Endometrium (tissue), 2 donors: ENCODE measurements around the gene IL13RA1.
"Not testable (repeated sequence)": the region's sequence is repeated elsewhere in the genome, so short reads cannot be mapped to it uniquely, and the experiment has no call there.

Source experiments
- FAIRE-seq: peaks from 2 replicates; lab custom pipeline; 2012; peaks lifted over from hg19 to GRCh38; lab: Jason Lieb, UNC
- donor health status: control.
- donor health status: control.

The IL13RA1 gene

DNA sequence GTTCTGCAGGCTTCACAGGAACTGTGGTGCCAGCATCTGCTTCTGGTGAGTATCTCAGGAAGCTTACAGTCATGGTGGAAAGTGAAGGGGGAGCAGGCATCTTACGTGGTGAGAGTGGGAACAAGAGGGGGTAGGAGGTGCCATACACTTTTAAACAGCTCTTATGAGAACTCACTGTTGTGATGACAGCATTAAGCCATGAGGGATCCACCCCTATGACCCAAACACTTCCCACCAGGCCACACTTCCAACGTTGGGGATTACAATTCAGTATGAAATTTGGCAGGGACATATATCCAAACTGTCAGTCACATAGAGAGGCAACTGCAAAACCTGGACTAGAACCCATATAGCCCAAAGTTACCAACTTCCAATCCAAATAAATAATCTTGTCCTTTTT lies 53.1 kb downstream of the IL13RA1 start:
- no peak for FAIRE-seq

DNA sequence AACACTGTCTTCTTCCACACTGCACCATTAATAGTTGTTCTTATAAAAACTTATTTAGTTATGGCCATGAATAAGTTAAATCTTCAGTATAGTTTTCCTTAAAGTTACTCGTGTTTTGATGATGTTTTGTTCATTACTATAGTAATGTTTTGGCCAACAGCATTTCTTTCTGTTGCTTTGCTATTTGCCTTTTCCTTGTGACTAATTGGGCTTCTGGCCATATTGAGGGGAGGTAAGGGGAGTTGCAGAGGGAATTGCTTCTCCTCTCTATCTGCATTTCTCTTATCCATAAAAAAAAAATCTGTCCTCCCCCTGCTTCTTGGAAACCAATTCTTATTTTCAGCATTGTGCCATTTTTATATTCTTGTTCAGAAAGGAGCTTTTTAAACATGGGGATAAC lies 53.5 kb downstream of the IL13RA1 start:
- FAIRE-seq = no peak

DNA sequence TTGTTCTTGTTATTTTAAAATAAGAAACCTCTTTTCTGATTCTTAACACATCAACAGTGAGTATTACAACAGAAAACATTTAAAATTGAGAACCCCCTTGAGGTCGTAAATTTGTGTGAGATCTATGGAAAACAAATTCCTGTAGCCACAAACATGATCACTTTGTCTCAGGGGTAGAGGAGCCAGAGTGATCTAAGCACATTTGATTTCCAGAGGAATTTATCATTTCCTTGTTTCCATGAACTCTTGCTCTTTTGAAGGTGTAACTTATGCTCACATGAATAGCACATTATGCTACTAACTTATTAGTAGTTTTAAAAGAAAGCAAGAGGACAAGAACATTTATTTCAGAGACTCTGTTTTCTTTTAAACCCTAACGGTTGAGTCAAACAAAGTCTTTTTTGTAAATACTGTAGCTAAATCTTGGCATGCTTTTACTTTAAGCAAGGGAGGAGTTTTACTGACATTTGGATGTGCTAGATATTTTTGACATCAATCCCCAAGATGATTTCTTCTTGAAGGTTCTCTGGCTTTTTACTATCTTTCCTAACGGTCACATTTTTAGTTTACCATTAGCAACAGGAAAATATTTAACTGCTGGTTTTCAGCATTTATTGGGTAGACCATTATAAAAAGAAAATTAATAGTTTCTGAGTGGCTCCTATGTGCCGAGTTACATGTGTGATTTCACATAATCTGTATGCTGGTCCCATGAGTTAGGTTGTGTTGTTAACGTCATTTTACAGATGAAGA lies 68.3 kb downstream of the IL13RA1 start:
- peak; percentile 79 for FAIRE-seq

DNA sequence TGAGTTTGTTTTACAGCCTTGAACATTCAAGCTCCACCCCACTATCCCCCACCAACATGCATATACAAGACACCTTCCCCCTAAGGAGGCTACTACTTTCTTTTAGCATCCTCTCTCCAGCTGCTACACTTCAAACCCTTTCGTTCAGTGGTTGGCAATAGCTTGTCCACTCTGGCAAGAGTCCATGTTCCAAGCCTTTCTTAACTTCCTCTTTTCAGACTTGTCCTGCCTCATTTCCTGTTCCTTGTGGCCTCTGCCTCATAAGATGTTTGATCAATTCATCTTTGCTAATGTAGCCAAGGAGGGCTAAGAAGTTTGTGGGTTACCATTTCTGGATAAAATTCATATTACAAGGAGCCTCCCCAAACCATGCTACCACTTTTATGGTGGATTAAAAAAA lies 75.5 kb downstream of the IL13RA1 start:
- FAIRE-seq = no peak

DNA sequence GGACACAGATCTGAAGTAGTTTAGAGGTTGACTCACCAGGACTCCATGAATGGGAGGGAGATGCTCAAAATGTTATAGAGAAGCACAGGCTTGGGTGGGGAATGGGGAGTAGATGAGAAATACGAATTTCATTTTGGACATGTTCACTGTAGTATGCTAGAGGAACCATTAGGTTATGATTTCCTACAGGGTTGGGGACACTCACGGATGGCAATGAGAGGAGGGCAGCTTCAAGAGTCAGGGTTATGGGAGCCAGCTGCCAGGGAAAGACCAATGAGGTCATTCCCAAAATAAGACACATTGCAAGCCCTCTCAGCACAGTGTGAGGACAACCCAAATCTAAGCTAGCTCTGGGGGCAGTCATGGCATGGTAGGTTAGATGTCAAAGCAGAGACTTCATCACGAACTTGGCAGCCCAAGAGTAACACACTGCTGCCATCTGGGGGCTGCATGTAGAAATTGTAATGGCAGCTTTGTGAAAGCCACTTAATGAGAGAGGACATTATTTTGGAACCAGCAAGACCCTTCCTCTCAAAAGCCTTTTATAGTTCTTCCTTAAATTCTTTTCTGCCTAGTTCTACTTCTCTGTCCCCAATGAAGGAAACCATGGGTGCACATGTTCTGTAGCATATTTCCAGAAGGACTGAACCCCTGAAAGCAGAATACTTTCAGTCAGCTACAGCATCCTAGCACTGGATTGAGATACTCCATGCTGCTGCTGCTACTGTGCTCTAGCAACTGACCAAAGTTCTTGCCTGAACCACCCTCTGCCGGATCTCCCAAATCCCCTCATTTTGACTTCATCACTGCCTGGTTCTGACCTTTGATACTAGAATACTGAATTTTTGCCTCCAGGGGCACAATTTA lies 80.0 kb downstream of the IL13RA1 start:
- no peak for FAIRE-seq

DNA sequence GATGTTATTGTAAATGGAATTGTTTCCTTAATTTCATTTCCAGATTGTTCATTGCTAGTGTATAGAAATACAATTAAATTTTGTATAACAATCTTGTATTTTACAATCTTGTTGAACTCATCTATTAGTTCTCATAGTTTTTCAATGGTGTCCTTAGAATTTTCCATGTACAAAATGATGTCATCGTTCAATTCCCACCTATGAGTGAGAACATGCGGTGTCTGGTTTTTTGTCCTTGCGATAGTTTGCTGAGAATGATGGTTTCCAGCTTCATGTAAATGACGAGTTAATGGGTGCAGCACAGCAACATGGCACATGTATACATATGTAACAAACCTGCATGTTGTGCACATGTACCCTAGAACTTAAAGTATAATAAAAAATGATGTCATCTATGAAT lies 89.9 kb downstream of the IL13RA1 start:
- FAIRE-seq = not testable (repeated sequence)

DNA sequence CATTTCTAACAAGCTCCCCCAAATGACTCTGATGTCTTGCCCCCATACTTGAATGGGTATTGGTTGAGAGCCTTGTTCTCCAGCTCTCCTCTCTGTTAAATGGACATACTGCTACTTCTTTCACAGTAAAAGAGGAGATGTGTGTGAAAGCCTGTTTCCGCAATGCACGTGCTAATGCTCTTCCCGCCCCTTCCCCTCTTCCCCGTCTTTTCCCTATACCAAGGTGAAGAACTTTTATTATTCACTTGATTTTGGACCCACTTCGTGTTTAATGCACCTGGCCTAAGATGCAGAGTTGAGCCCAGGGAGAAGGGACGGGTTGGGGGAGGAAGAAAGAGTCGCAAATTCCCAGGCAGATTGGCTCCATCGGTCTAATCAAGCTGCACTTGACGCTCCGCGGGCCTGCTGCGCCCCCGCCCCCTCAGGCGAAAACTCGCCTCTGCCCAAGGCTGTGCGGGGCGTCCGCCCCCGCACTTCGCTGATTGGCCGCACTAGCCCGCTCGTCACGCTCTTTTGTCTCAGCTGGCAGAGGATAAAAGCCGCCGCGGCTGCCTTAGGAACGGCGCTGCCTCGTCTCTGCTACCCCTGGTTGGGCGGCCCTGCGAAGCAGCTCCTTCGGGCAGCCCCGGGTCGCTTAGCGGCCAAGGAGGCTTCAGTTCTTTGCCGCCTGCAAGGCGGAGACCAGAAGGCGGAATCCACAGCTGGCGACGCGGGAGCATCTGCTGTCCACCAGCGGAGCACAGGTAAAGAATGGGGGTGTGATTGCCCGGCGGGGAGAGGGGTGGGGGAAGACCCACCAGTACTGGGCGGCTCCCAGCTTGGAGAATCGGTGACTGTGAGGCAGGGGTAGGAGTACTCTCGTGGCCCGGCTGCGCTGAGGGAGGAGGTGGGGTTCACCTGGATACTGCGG lies 96.1 kb downstream of the IL13RA1 start, which contains the start of gene ZCCHC12:
Gene ZCCHC12, plus strand, starts transcription at position 562 of the 910 bp plus-strand sequence. CDS start 1,421 bp downstream, outside the sequence.
- FAIRE-seq = no peak

DNA sequence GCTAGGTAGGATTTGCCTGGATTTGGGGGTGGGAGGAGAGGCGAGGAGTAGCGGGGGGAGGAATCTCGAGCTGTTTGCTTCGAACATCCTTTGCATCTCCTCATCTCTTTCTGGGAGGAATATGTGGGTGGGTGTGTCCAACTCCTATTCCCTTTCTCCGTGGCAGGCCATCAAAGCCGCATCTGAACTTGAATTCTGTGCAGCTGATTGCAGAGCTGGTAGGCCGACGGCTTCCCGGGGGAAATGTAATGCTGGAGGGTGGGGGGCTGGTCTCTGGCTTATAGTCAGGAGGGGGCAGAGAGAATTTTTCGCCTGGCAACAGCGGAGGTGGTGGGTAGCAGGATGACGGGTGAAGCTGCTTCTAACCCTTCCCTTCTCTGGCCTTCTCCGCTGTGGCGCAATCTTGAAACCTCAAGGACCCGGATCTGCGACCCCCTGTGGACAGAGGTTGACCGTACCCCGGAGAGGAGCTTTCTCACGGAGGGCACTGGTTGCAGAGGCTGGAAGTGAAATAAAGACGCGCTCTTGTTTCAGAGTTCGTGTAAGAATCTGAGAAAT lies 96.8 kb downstream of the IL13RA1 start:
- FAIRE-seq = no peak

DNA sequence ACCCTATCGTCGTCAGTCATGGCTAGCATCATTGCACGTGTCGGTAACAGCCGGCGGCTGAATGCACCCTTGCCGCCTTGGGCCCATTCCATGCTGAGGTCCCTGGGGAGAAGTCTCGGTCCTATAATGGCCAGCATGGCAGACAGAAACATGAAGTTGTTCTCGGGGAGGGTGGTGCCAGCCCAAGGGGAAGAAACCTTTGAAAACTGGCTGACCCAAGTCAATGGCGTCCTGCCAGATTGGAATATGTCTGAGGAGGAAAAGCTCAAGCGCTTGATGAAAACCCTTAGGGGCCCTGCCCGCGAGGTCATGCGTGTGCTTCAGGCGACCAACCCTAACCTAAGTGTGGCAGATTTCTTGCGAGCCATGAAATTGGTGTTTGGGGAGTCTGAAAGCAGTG lies 97.8 kb downstream of the IL13RA1 start:
- FAIRE-seq = no peak

GRCh38 chrX:118839334-118839958 lies 112.0 kb downstream of the IL13RA1 start:
- FAIRE-seq = no peak
